ENCODE results near the gene GALNT10. TPM values are rescaled to one million over a fixed set of nuclear protein-coding genes. Genes with fewer than 3 reads are reported as not detected.

GALNT10 gene
- total RNA-seq, 1 donor = 17.7 TPM

- no peaks in the 10 kb centered on the region for H3K27me3 ChIP-seq (ENCODE audit: insufficient read depth, low read length)
- no peak overlapping the region for H3K4me3 ChIP-seq (ENCODE audit: low read length)
- no peaks in the 10 kb centered on the region for H3K4me1 ChIP-seq (ENCODE audit: insufficient read depth, low read length)
- H3K9me3 ChIP-seq (ENCODE audit: low read depth, low read length) = no peaks in the 10 kb centered on the region
These were observed 142.5 kb downstream of the GALNT10 start for GRCh38 chr5:154333016-154333415.

GRCh38 chr5:154334406-154335064, 144.0 kb downstream of the GALNT10 start:
- Histone ChIP-seq H3K27me3 (ENCODE audit: insufficient read depth, low read length) (no peaks in the 10 kb centered on the region), H3K9me3 (ENCODE audit: low read depth, low read length) (no peaks in the 10 kb centered on the region), H3K4me3 (ENCODE audit: low read length) (no peak overlapping the region), H3K4me1 (ENCODE audit: insufficient read depth, low read length) (no peaks in the 10 kb centered on the region)

- Histone ChIP-seq H3K9me3 (ENCODE audit: low read depth, low read length) (no peaks in the 10 kb centered on the region), H3K4me3 (ENCODE audit: low read length) (no peak overlapping the region), H3K4me1 (ENCODE audit: insufficient read depth, low read length) (no peaks in the 10 kb centered on the region), H3K27me3 (ENCODE audit: insufficient read depth, low read length) (no peaks in the 10 kb centered on the region)
These were observed 144.5 kb downstream of the GALNT10 start for GRCh38 chr5:154335065-154335448.

GRCh38 chr5:154341620-154342019, 151.1 kb downstream of the GALNT10 start:
- no peak overlapping the region for H3K4me3 ChIP-seq (ENCODE audit: low read length)
- no peaks in the 10 kb centered on the region for H3K9me3 ChIP-seq (ENCODE audit: low read depth, low read length)
- H3K4me1 ChIP-seq (ENCODE audit: insufficient read depth, low read length) = no peaks in the 10 kb centered on the region
- no peaks in the 10 kb centered on the region for H3K27me3 ChIP-seq (ENCODE audit: insufficient read depth, low read length)

- Histone ChIP-seq H3K9me3 (ENCODE audit: low read depth, low read length) (no peaks in the 10 kb centered on the region), H3K27me3 (ENCODE audit: insufficient read depth, low read length) (no peaks in the 10 kb centered on the region), H3K4me1 (ENCODE audit: insufficient read depth, low read length) (no peaks in the 10 kb centered on the region), H3K4me3 (ENCODE audit: low read length) (no peak overlapping the region)
These were observed 151.7 kb downstream of the GALNT10 start for GRCh38 chr5:154342211-154342610.

GRCh38 chr5:154342963-154343362, 152.4 kb downstream of the GALNT10 start:
- no peaks in the 10 kb centered on the region for H3K27me3 ChIP-seq (ENCODE audit: insufficient read depth, low read length)
- H3K9me3 ChIP-seq (ENCODE audit: low read depth, low read length) = no peaks in the 10 kb centered on the region
- H3K4me3 ChIP-seq (ENCODE audit: low read length) = no peak overlapping the region

GRCh38 chr5:154344461-154344860, 153.9 kb downstream of the GALNT10 start:
- no peaks in the 10 kb centered on the region for H3K4me1 ChIP-seq (ENCODE audit: insufficient read depth, low read length)
- H3K27me3 ChIP-seq (ENCODE audit: insufficient read depth, low read length) = no peaks in the 10 kb centered on the region

More at GRCh38 chr5:154342963-154343362, 152.4 kb downstream of the GALNT10 start:
- no peaks in the 10 kb centered on the region for H3K4me1 ChIP-seq (ENCODE audit: insufficient read depth, low read length)

GRCh38 chr5:154345255-154345952, 154.9 kb downstream of the GALNT10 start:
- Histone ChIP-seq H3K9me3 (ENCODE audit: low read depth, low read length) (no peaks in the 10 kb centered on the region), H3K4me3 (ENCODE audit: low read length) (no peak overlapping the region), H3K27me3 (ENCODE audit: insufficient read depth, low read length) (no peaks in the 10 kb centered on the region), H3K4me1 (ENCODE audit: insufficient read depth, low read length) (no peaks in the 10 kb centered on the region)

More at GRCh38 chr5:154344461-154344860, 153.9 kb downstream of the GALNT10 start:
- Histone ChIP-seq H3K4me3 (ENCODE audit: low read length) (no peak overlapping the region), H3K9me3 (ENCODE audit: low read depth, low read length) (no peaks in the 10 kb centered on the region)

- no peaks in the 10 kb centered on the region for H3K9me3 ChIP-seq (ENCODE audit: low read depth, low read length)
- H3K4me1 ChIP-seq (ENCODE audit: insufficient read depth, low read length) = no peaks in the 10 kb centered on the region
- H3K4me3 ChIP-seq (ENCODE audit: low read length) = no peak overlapping the region
These were observed 155.9 kb downstream of the GALNT10 start for GRCh38 chr5:154346427-154346826.

GRCh38 chr5:154349626-154350264, 159.2 kb downstream of the GALNT10 start:
- no peaks in the 10 kb centered on the region for H3K9me3 ChIP-seq (ENCODE audit: low read depth, low read length)
- H3K4me1 ChIP-seq (ENCODE audit: insufficient read depth, low read length) = no peaks in the 10 kb centered on the region
- H3K4me3 ChIP-seq (ENCODE audit: low read length) = no peak overlapping the region
- H3K27me3 ChIP-seq (ENCODE audit: insufficient read depth, low read length) = no peaks in the 10 kb centered on the region

More at GRCh38 chr5:154346427-154346826, 155.9 kb downstream of the GALNT10 start:
- H3K27me3 ChIP-seq (ENCODE audit: insufficient read depth, low read length) = no peaks in the 10 kb centered on the region

- no peak overlapping the region for H3K4me3 ChIP-seq (ENCODE audit: low read length)
- H3K4me1 ChIP-seq (ENCODE audit: insufficient read depth, low read length) = no peaks in the 10 kb centered on the region
- no peaks in the 10 kb centered on the region for H3K27me3 ChIP-seq (ENCODE audit: insufficient read depth, low read length)
- H3K9me3 ChIP-seq (ENCODE audit: low read depth, low read length) = no peaks in the 10 kb centered on the region
These were observed 160.6 kb downstream of the GALNT10 start for GRCh38 chr5:154351141-154351540.

GRCh38 chr5:154351566-154351965, 161.0 kb downstream of the GALNT10 start:
- Histone ChIP-seq H3K4me3 (ENCODE audit: low read length) (no peak overlapping the region), H3K4me1 (ENCODE audit: insufficient read depth, low read length) (no peaks in the 10 kb centered on the region), H3K9me3 (ENCODE audit: low read depth, low read length) (no peaks in the 10 kb centered on the region), H3K27me3 (ENCODE audit: insufficient read depth, low read length) (no peaks in the 10 kb centered on the region)

- Histone ChIP-seq H3K9me3 (ENCODE audit: low read depth, low read length) (no peaks in the 10 kb centered on the region), H3K4me1 (ENCODE audit: insufficient read depth, low read length) (no peaks in the 10 kb centered on the region), H3K27me3 (ENCODE audit: insufficient read depth, low read length) (no peaks in the 10 kb centered on the region), H3K4me3 (ENCODE audit: low read length) (no peak overlapping the region)
These were observed 162.5 kb downstream of the GALNT10 start for GRCh38 chr5:154352960-154353548.

GRCh38 chr5:154355129-154355611, 164.6 kb downstream of the GALNT10 start:
- Histone ChIP-seq H3K4me1 (ENCODE audit: insufficient read depth, low read length) (no peaks in the 10 kb centered on the region), H3K9me3 (ENCODE audit: low read depth, low read length) (no peaks in the 10 kb centered on the region), H3K27me3 (ENCODE audit: insufficient read depth, low read length) (no peaks in the 10 kb centered on the region), H3K4me3 (ENCODE audit: low read length) (no peak overlapping the region)

Data from mononuclear cell (primary cell).